Activated CD4-positive, CD25-positive, alpha-beta regulatory T cell (primary cell): ENCODE data around the gene HERC2.
A peak's percentile ranks its signal among the peaks of the same experiment; 100 is the strongest.

Experiments used
- DNase-seq, 4 experiments: peaks; one replicate each; lab custom pipeline; 2025; lab: John Stamatoyannopoulos, UW

Gene HERC2

GRCh38 chr15:28112101-28112760, 209.7 kb downstream of the HERC2 start:
- DNase-seq = no peak

- no peak for DNase-seq
Observed at GRCh38 chr15:28111543-28111942, 210.4 kb downstream of the HERC2 start.

DNA sequence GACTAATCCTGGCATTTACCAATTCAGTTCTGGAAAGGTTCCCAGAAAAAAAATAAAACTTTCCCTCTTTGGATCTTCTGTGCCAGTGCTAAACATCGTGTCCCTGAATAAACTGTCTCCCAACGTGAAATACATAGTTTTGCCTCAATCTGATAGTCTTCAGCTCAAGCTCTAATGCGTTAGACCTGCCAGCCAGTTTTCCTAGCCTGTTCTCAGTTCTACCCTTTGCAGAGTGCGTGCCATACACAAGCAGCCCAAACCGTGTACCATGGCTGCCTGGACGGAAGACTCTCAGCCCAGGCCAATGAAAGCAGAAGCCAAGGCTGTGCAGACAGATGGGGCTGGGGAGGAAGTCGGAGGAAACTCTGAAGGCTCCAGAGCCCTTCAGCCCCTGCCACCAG, 211.5 kb downstream of the HERC2 start:
- DNase-seq = no peak

- DNase-seq = no peak
Observed at GRCh38 chr15:28109626-28110455, 212.1 kb downstream of the HERC2 start.

DNA sequence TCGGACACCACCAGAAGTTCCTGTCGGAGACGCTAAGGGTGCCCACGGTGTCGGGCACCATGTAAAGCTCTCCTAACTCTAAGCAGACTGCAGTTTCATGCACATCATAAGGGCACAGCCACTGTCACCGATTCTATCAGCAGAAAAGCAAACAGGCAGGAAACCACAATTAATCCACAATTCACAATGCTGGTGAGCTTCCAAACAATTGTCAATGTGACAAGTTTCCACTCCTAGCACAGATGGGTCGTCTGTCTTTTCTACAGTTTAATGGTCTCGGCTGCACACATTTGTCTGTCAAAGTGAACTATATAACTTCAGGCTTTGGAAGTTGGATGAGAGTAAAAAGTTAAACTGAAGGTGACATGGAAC, 214.1 kb downstream of the HERC2 start:
- DNase-seq = no peak

DNA sequence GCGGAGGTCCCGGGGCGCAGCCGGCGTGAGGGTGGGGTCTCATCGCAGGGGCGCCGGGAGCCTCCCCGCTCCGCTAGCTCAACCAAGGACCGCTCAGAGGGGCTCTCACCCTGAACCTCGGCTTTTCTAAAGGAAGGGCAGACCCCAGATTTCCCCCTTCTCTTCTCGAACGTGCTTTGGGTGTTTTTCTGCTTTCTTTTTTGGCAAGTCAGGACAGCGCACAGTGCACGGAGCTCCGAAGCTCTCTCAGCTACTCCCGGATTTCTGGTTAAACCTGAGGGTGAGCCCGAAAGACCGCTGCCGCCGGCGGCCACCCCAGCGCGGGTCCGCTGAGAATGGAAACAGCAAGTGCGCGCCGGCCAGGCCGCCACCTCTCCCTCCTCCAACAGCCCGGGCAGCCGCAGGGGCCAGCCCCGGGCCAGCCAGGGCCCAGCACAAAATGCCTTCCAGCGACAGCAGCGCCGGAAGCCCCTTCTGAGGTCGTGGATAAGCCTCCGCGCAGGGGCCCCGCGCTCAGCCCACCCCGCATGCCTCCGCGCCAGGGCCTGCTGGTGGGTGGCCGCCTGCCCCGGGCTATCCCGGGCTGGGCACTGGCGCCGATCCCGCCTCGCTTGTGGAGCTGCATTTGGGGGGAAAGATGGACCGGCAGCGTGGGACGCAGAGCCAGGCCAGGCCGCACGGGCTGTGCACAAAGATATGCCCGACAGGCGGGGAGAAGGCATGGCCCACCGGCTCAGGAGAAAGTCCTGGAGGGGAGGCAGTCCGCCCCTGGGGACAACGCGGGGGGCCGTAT, 214.7 kb downstream of the HERC2 start:
- no peak for DNase-seq

- no peak for DNase-seq
Observed at GRCh38 chr15:28106294-28107110, 215.5 kb downstream of the HERC2 start.

GRCh38 chr15:28105793-28106192, 216.2 kb downstream of the HERC2 start:
- DNase-seq = no peak

DNA sequence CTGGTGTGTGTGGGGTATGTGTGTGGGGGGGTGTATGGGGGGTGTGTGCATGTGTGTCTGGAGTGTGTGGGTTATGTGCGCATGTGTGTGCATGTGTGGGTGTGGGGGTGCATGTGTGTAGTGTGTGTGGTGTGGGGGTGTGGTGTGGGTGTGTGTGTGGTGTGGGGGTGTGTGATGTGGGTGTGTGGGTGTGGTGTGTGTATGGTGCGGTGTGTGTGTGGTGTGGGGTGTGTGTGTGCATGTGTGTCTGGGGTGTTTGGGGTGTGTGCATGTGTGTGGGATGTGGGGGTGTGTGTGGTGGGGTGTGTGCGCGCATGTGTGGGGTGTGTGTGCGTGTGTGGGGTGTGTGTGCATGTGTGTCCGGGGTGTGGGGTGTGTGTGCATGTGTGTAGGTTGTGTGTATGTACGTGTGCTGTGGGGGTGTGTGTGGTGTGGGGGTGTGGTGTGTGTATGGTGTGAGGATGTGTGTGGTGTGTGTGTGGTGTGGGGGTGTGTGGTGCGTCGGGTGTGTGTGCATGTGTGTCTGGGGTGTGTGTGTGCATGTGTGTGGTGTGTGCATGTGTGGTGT, 216.7 kb downstream of the HERC2 start:
- no peak for DNase-seq

- no peak for DNase-seq
Observed at GRCh38 chr15:28104326-28104725, 217.7 kb downstream of the HERC2 start.

GRCh38 chr15:28103831-28104230, 218.1 kb downstream of the HERC2 start:
- no peak for DNase-seq

DNA sequence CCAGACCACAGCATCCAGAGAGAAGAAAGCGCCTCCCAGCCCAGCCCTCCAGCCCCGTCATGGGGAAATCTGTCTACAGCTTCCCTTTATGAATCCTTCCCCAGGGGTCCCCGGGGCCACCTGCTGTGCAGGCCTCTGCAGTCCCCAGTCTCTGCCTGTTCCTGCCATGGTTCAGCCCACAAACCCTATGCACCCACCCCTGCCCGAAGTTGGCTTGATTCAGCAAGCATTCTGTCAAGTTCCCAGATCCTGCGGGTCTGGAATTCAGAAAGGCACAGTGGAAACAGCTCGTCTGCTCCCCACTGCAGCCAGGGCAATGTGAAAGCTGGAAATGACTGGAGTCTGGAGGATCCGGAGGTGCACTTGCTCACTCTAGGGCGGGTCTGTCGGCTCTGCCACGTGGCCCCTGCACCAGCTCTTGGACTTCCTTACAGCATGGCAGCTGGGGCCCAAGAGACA, 220.0 kb downstream of the HERC2 start:
- no peak for DNase-seq

- DNase-seq = no peak
Observed at GRCh38 chr15:28101201-28101600, 220.8 kb downstream of the HERC2 start.

DNA sequence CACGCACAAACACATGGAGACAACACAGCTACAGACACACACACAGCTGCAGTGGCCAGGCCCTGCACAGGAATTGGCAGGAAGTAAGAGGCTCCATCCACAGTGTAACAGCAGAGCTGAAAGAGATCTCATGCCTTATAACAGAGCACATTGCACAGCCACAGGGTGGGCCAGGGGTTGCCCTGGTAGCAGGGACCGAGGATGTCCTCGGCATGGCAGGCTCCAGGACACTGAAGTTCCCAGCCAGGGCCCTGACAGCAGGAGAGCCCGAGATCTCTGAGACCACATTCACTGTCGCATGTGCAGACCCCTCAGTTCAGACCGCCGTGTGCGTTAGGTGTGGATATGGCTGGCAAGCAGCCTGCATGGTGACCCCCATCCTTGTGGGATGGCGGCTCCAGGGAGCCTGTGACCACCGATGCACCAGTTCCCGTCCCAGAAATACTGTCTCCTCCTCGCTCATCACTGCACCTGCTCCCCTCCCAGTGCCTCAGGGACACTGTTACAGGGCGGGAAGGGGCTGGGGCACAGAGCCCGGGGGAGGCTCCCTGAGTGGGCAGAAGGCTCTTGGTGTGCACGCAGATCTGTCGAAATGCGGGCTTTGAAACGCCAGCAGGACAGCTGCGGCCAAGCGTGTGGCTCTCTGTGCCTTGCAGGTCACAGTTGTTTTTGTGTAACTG, 221.3 kb downstream of the HERC2 start:
- no peak for DNase-seq

GRCh38 chr15:28099555-28100140, 222.3 kb downstream of the HERC2 start:
- DNase-seq = no peak

DNA sequence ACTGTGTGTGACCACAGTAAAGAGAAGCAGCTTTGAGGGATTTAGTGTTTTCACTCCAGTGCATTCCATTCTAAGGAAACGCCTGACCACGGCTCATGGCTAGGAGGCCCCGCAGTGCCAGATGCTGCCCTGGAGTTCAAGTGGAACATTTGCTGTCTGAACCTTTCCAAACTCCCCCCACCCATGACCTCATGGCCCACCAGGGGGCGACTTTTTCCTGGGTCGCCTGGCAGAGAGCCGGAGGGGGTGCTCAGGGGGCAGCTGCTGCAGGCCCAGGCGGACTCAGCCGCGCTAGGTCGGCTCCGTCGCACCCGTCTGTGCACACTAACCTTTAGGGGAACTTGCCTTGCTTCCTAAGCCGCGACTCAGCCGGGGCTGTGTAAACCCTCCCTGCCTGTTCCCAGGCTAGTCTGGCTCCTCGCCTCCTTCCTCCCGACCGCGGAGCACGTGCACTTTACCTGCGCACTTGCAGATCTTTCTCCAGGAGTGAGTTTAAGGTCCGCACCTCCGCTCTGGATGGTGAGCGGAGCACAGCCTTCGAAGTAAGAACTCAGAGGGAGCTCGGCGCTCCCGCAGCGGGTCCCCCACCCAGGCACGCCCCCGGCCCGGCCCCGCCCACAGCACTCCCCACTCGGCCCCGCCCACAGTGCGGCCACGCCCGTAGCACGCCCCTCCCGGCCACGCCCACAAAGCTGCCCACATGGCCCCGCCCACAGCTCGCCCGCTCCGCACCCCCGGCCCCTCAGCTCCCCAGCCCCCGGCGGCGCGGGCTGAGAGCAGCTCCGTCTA, 223.0 kb downstream of the HERC2 start, which contains the start of gene OCA2:
Gene OCA2 (minus strand): TSS at position 550 of the 789 bp plus-strand sequence. CDS start 17,441 bp downstream, outside the sequence.
- peak in 2 of 4 experiments; percentile 19 to 26 for DNase-seq

GRCh38 chr15:28098360-28098765, 223.6 kb downstream of the HERC2 start:
- no peak for DNase-seq

- no peak for DNase-seq
Observed at GRCh38 chr15:28097656-28098359, 224.2 kb downstream of the HERC2 start.
